HEK293 (cell line): ENCODE measurements around the gene SFXN1.

Source experiments
- CTCF ChIA-PET: fragments of 350-600 bp; formaldehyde crosslinking; extraction: SDS; loops from one replicate; lab custom pipeline; 2021; ENCODE audit warnings: antibody characterized with exemption; lab: Yijun Ruan, JAX
- POLR2A ChIA-PET: fragments of 300-600 bp; formaldehyde crosslinking; extraction: SDS; loops from one replicate; lab custom pipeline; 2020; ENCODE audit warnings: antibody characterized with exemption, inconsistent platforms; lab: Yijun Ruan, JAX
- H3K27ac ChIP-seq: fragments of 200-500 bp; sonication (Bioruptor generic); 2 replicates; pipeline ENCODE4 v1.5.1; 2014; ENCODE audit warnings: low read depth, low read length, control low read depth, inconsistent platforms; ENCODE audit errors: extremely low read depth
- H3K36me3 ChIP-seq, 2 experiments: fragments of 200-500 bp in 1 of 2; sonication (Bioruptor generic) in 1 of 2; 1 replicate in 1 of 2; 2 replicates in 1 of 2; pipeline ENCODE4 v1.5.1; 2014 to 2017; ENCODE audit warnings: inconsistent platforms in 2 of 2, low read length in 2 of 2; ENCODE audit not compliant: control insufficient read depth in 2 of 2, insufficient read depth in 1 of 2
- H3K4me1 ChIP-seq: fragments of 200-500 bp; sonication (Bioruptor generic); 2 replicates; pipeline ENCODE4 v1.5.1; 2014; ENCODE audit warnings: mild to moderate bottlenecking, low read length, inconsistent platforms; ENCODE audit not compliant: control insufficient read depth, insufficient read depth
- H3K4me3 ChIP-seq: 2 replicates; pipeline ENCODE4 v1.5.1; 2011; ENCODE audit warnings: low read depth, mild to moderate bottlenecking, control low read depth, low read length, moderate library complexity
- H3K9me3 ChIP-seq: fragments of 200-500 bp; sonication (Bioruptor generic); 2 replicates; pipeline ENCODE4 v1.5.1; 2014; ENCODE audit warnings: low read depth, low read length, inconsistent platforms; ENCODE audit not compliant: control insufficient read depth, insufficient read depth
- CTCF ChIP-seq: fragments of 450-650 bp; formaldehyde crosslinking; IDR thresholded peaks from 2 replicates; pipeline ENCODE4 v1.5.1; 2016; ENCODE audit warnings: missing biosample characterization, missing genetic modification characterization
- PATZ1 ChIP-seq: fragments of 450-650 bp; formaldehyde crosslinking; IDR thresholded peaks from 2 replicates; pipeline ENCODE4 v1.5.1; 2016; ENCODE audit warnings: missing biosample characterization, missing genetic modification characterization
- SALL2 ChIP-seq: fragments of 450-650 bp; formaldehyde crosslinking; IDR thresholded peaks from 2 replicates; pipeline ENCODE4 v1.5.0; 2017; ENCODE audit warnings: missing biosample characterization, mild to moderate bottlenecking, missing genetic modification characterization, borderline replicate concordance
- SCRT1 ChIP-seq: fragments of 450-650 bp; formaldehyde crosslinking; IDR thresholded peaks from 2 replicates; pipeline ENCODE4 v1.5.1; 2016; ENCODE audit warnings: missing biosample characterization, missing genetic modification characterization, borderline replicate concordance
- TRIM28 ChIP-seq: IDR thresholded peaks from 2 replicates; pipeline ENCODE4 v1.6.1; 2011; ENCODE audit warnings: low read length, control low read depth, borderline replicate concordance
- ZBTB21 ChIP-seq: fragments of 450-650 bp; formaldehyde crosslinking; IDR thresholded peaks from 2 replicates; pipeline ENCODE4 v1.5.1; 2017; ENCODE audit warnings: missing biosample characterization, missing genetic modification characterization
- ZNF280C ChIP-seq: fragments of 450-650 bp; formaldehyde crosslinking; IDR thresholded peaks from 2 replicates; pipeline ENCODE4 v1.5.1; 2016; ENCODE audit warnings: missing biosample characterization, missing genetic modification characterization
- ZNF398 ChIP-seq: fragments of 450-650 bp; formaldehyde crosslinking; IDR thresholded peaks from 2 replicates; pipeline ENCODE4 v1.5.1; 2017; ENCODE audit warnings: missing biosample characterization, missing genetic modification characterization
- ZNF513 ChIP-seq: fragments of 450-650 bp; IDR thresholded peaks from 2 replicates; pipeline ENCODE4 v1.5.1; 2018; ENCODE audit warnings: missing biosample characterization, missing genetic modification characterization
- ZNF580 ChIP-seq: fragments of 450-650 bp; formaldehyde crosslinking; IDR thresholded peaks from 2 replicates; pipeline ENCODE4 v1.5.1; 2016; ENCODE audit warnings: missing biosample characterization, missing genetic modification characterization
- ZNF660 ChIP-seq: fragments of 450-650 bp; IDR thresholded peaks from 2 replicates; pipeline ENCODE4 v1.5.1; 2018; ENCODE audit warnings: missing biosample characterization, mild to moderate bottlenecking, missing genetic modification characterization
- ZNF843 ChIP-seq: fragments of 450-650 bp; formaldehyde crosslinking; IDR thresholded peaks from 2 replicates; pipeline ENCODE4 v1.5.1; 2016; ENCODE audit warnings: missing biosample characterization, missing genetic modification characterization
- ZSCAN18 ChIP-seq: fragments of 450-650 bp; formaldehyde crosslinking; IDR thresholded peaks from 2 replicates; pipeline ENCODE4 v1.5.1; 2016; ENCODE audit warnings: missing biosample characterization, missing genetic modification characterization
- ZSCAN30 ChIP-seq: fragments of 450-650 bp; IDR thresholded peaks from 2 replicates; pipeline ENCODE4 v1.5.1; 2018; ENCODE audit warnings: missing biosample characterization, mild to moderate bottlenecking, missing genetic modification characterization, moderate library complexity

The SFXN1 gene

GRCh38 chr5:175567954-175568353 is 89.6 kb downstream of the SFXN1 start:
- Histone ChIP-seq H3K4me3 (no peak overlapping the region), H3K36me3 (no peaks in the 10 kb centered on the region), H3K9me3 (no peaks in the 10 kb centered on the region), H3K4me1 (no peaks in the 10 kb centered on the region), H3K27ac (no peak overlapping the region)
- TF ChIP-seq PATZ1 (tag by site-specific recombination) = no peak
- TF ChIP-seq CTCF (tag by site-specific recombination) = 0 out of 2 replicates have a peak, but pooled peaks have one; percentile 23
- POLR2A ChIA-PET = no interaction called here
- CTCF ChIA-PET = interaction anchor here (0.6 to 1.2 kb wide), 4 partner anchors 8 to 39 kb away, joined by 3 to 5 read pairs (median 4); no protein-coding TSS in a partner anchor

GRCh38 chr5:175569701-175570100 is 91.3 kb downstream of the SFXN1 start:
- no peaks in the 10 kb centered on the region for H3K4me1 ChIP-seq
- POLR2A ChIA-PET = no interaction called here
- H3K36me3 ChIP-seq = no peaks in the 10 kb centered on the region
- TF ChIP-seq SCRT1 (tag by site-specific recombination) (0 out of 2 replicates have a peak, but pooled peaks have one; percentile 2), ZSCAN30 (tag by site-specific recombination) (no peak)
- TF ChIP-seq, all 188 proteins: peak for 1
- Histone ChIP-seq H3K27ac (no peak overlapping the region), H3K9me3 (no peaks in the 10 kb centered on the region), H3K4me3 (no peak overlapping the region)
- CTCF ChIA-PET = no interaction called here

GRCh38 chr5:175572886-175573285 is 94.5 kb downstream of the SFXN1 start:
- POLR2A ChIA-PET = no interaction called here
- Histone ChIP-seq H3K27ac (no peak overlapping the region), H3K4me1 (no peaks in the 10 kb centered on the region)
- CTCF ChIA-PET = no interaction called here
- 0 out of 2 replicates have a peak, but pooled peaks have one; percentile 24 for TF ChIP-seq ZNF660 (tag by site-specific recombination)
- TF ChIP-seq ZBTB21 (tag by site-specific recombination) = 0 out of 2 replicates have a peak, but pooled peaks have one; percentile 44
- no peak for TF ChIP-seq ZNF513
- TF ChIP-seq, all 188 proteins: peak for 2
- H3K36me3 ChIP-seq = no peaks in the 10 kb centered on the region
- H3K9me3 ChIP-seq = no peaks in the 10 kb centered on the region
- no peak overlapping the region for H3K4me3 ChIP-seq

GRCh38 chr5:175573493-175574269 is 95.3 kb downstream of the SFXN1 start:
- ChIA-PET CTCF (no interaction called here), POLR2A (no interaction called here)
- Histone ChIP-seq H3K36me3 (no peaks in the 10 kb centered on the region), H3K27ac (no peak overlapping the region), H3K4me1 (no peaks in the 10 kb centered on the region), H3K4me3 (no peak overlapping the region), H3K9me3 (no peaks in the 10 kb centered on the region)
- TF ChIP-seq ZNF280C (no peak), TRIM28 (no peak), ZNF398 (no peak), SALL2 (tag by site-specific recombination) (no peak), ZNF580 (peak; percentile 21; the same call in 1 of the 2 replicates), ZNF843 (peak; percentile 66; the same call in 1 of the 2 replicates), ZSCAN18 (tag by site-specific recombination) (no peak)
